Nephron progenitor cell (in vitro differentiated cells): Measurements from ENCODE around the gene OSBPL5.
"Not testable (repeated sequence)": the region's sequence is repeated elsewhere in the genome, so short reads cannot be mapped to it uniquely, and the experiment has no call there.

Experiments used
- DNase-seq: peaks from one replicate; pipeline ENCODE4 v3.0.0; 2021
- H3K27ac Mint-ChIP-seq: 2 replicates; pipeline ENCODE4 v1.8.0; 2021; ENCODE audit warnings: mild to moderate bottlenecking, moderate library complexity, mixed read lengths
- H3K27me3 Mint-ChIP-seq: 2 replicates; pipeline ENCODE4 v1.8.0; 2021; ENCODE audit warnings: mild to moderate bottlenecking, low read depth, mixed read lengths; ENCODE audit not compliant: poor library complexity
- H3K36me3 Mint-ChIP-seq: 2 replicates; pipeline ENCODE4 v1.8.0; 2021; ENCODE audit warnings: low read depth, mixed read lengths
- H3K4me1 Mint-ChIP-seq: 2 replicates; pipeline ENCODE4 v1.8.0; 2021; ENCODE audit warnings: mixed read lengths
- H3K4me3 Mint-ChIP-seq: 2 replicates; pipeline ENCODE4 v1.8.0; 2021; ENCODE audit warnings: mild to moderate bottlenecking, moderate library complexity, mixed read lengths
- H3K9me3 Mint-ChIP-seq: 2 replicates; pipeline ENCODE4 v1.8.0; 2021; ENCODE audit warnings: mild to moderate bottlenecking, moderate library complexity, mixed read lengths
- TF ChIP-seq, protein P1 (sequence below): fragments of 200-600 bp; sonication (generic); IDR thresholded peaks from 2 replicates; pipeline ENCODE4 v1.5.0; 2021; ENCODE audit warnings: antibody characterized with exemption

OSBPL5 gene

GRCh38 chr11:3073029-3073435 is 92.1 kb downstream of the OSBPL5 start:
- H3K9me3 Mint-ChIP-seq = no peaks in the 10 kb centered on the region
- DNase-seq = no peak
- H3K36me3 Mint-ChIP-seq = no peaks in the 10 kb centered on the region
- no peak overlapping the region for H3K4me3 Mint-ChIP-seq
- H3K4me1 Mint-ChIP-seq = peaks cover 7% of the 10 kb centered on the region
- TF ChIP-seq, protein P1, sequence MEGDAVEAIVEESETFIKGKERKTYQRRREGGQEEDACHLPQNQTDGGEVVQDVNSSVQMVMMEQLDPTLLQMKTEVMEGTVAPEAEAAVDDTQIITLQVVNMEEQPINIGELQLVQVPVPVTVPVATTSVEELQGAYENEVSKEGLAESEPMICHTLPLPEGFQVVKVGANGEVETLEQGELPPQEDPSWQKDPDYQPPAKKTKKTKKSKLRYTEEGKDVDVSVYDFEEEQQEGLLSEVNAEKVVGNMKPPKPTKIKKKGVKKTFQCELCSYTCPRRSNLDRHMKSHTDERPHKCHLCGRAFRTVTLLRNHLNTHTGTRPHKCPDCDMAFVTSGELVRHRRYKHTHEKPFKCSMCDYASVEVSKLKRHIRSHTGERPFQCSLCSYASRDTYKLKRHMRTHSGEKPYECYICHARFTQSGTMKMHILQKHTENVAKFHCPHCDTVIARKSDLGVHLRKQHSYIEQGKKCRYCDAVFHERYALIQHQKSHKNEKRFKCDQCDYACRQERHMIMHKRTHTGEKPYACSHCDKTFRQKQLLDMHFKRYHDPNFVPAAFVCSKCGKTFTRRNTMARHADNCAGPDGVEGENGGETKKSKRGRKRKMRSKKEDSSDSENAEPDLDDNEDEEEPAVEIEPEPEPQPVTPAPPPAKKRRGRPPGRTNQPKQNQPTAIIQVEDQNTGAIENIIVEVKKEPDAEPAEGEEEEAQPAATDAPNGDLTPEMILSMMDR = no peak
- peaks cover 14% of the 10 kb centered on the region for H3K27me3 Mint-ChIP-seq
- no peak overlapping the region for H3K27ac Mint-ChIP-seq

- Mint-ChIP-seq H3K36me3 (no peaks in the 10 kb centered on the region), H3K4me3 (no peak overlapping the region), H3K4me1 (peaks cover 7% of the 10 kb centered on the region), H3K27ac (no peak overlapping the region), H3K9me3 (peaks cover 13% of the 10 kb centered on the region), H3K27me3 (peaks cover 15% of the 10 kb centered on the region)
- no peak for DNase-seq
- TF ChIP-seq, protein P1 = no peak
Observed at GRCh38 chr11:3069425-3069824, 95.7 kb downstream of the OSBPL5 start.

GRCh38 chr11:3066308-3066707 is 98.8 kb downstream of the OSBPL5 start:
- DNase-seq, H3K27ac Mint-ChIP-seq, H3K36me3 Mint-ChIP-seq, H3K4me3 Mint-ChIP-seq, H3K4me1 Mint-ChIP-seq: not testable (repeated sequence)
- Mint-ChIP-seq H3K27me3 (peaks cover 25% of the 10 kb centered on the region), H3K9me3 (peaks cover 17% of the 10 kb centered on the region)

DNA sequence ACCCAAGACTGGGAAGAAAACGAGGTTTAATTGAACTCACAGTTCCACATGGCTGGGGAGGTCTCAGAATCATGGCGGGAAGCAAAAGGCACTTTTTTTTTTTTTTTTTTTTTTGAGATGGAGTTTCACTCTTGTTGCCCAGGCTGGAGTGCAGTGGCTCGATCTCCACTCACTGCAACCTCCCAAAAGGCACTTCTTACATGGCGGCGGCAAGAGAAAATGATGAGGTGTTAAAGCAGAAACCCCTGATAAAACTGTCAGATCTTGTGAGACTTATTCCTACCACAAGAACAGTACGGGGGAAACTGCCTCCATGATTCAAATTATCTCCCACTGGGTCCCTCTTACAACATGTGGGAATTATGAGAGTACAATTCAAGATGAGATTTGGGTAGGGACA is 100.4 kb downstream of the OSBPL5 start:
- not testable (repeated sequence) for H3K36me3 Mint-ChIP-seq

DNA sequence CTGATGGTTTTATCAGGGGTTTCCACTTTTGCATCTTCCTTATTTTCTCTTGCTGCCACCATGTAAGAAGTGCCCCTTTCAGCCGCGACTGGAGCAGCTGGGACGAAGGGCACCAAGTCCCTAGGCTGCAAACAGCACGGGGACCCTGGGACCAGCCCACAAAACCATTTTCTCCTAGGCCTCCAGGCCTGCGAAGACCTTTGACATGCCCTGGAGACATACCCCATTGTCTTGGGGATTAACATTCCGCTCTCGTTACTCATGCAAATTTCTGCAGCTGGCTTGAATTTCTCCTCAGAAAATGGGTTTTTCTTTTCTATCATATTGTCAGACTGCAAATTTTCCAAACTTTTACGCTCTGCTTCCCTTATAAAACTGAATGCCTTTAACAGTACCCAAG is 101.2 kb downstream of the OSBPL5 start:
- not testable (repeated sequence) for DNase-seq

More for the DNA sequence above, 100.4 kb downstream of the OSBPL5 start:
- Mint-ChIP-seq H3K9me3 (peaks cover 17% of the 10 kb centered on the region), H3K27me3 (peaks cover 31% of the 10 kb centered on the region)
- not testable (repeated sequence) for H3K4me3 Mint-ChIP-seq, H3K27ac Mint-ChIP-seq, DNase-seq, H3K4me1 Mint-ChIP-seq

GRCh38 chr11:3063432-3063831 is 101.7 kb downstream of the OSBPL5 start:
- not testable (repeated sequence) for H3K27ac Mint-ChIP-seq, H3K4me3 Mint-ChIP-seq, H3K36me3 Mint-ChIP-seq, DNase-seq, H3K4me1 Mint-ChIP-seq
- H3K27me3 Mint-ChIP-seq = peaks cover 27% of the 10 kb centered on the region
- peaks cover 17% of the 10 kb centered on the region for H3K9me3 Mint-ChIP-seq

More for the DNA sequence above, 101.2 kb downstream of the OSBPL5 start:
- Mint-ChIP-seq H3K9me3 (peaks cover 17% of the 10 kb centered on the region), H3K27me3 (peaks cover 27% of the 10 kb centered on the region)
- not testable (repeated sequence) for H3K36me3 Mint-ChIP-seq, H3K27ac Mint-ChIP-seq, H3K4me3 Mint-ChIP-seq, H3K4me1 Mint-ChIP-seq

DNA sequence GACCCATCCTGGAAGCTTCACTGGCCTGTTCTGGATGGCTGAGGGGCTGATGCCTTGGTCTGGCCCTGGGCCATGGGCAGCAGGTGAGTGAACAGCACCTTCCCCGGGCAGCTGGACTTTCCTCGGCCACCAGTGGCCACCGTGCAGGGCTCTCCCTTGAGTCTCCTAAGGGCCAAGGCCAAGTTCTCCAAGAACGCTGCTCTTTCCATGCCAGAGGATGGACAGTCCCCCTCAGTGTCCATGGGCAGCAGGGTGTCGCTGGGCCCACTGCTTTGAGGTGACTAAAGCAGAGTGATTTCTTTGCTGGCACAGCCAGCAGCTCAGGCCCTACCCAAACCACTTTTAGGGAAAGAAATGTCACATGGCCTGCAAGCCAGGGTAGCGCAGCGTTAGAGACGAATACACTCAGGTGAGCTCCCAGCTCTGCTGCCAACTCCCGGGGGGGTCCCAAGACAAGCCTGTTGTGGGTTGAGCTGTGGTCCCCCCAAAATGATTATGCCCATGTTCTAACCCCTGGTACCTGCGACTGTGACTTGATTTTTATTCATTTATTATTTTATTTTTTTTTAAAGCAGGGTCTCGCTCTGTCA is 104.6 kb downstream of the OSBPL5 start:
- DNase-seq = no peak
- H3K4me3 Mint-ChIP-seq = no peak overlapping the region
- TF ChIP-seq, protein P1 = no peak
- no peaks in the 10 kb centered on the region for H3K36me3 Mint-ChIP-seq
- H3K4me1 Mint-ChIP-seq = peaks cover 26% of the 10 kb centered on the region
- peaks cover 12% of the 10 kb centered on the region for H3K9me3 Mint-ChIP-seq
- H3K27me3 Mint-ChIP-seq = peaks cover 23% of the 10 kb centered on the region
- no peak overlapping the region for H3K27ac Mint-ChIP-seq
